ENCODE data around the gene TTC3.

TTC3 gene

GRCh38 chr21:37063433-37063832 is 9.6 kb upstream of the TTC3 start:
- no peak for DNase-seq

GRCh38 chr21:37064841-37065240 is 8.2 kb upstream of the TTC3 start:
- no peak for DNase-seq

GRCh38 chr21:37065561-37066177 is 7.4 kb upstream of the TTC3 start:
- no peak for DNase-seq

GRCh38 chr21:37071561-37072273 is 1.3 kb upstream of the TTC3 start:
- peak; percentile 88 for DNase-seq

- DNase-seq: peak; percentile 97
These were observed 623 bp upstream of the TTC3 start for GRCh38 chr21:37072274-37072987.

GRCh38 chr21:37073417-37074196 is 553 bp downstream of the TTC3 start:
- DNase-seq: peak; percentile 89

GRCh38 chr21:37074197-37074510 is 1.1 kb downstream of the TTC3 start:
- peak; percentile 82 for DNase-seq

- peak; percentile 64 for DNase-seq
These were observed 1.5 kb downstream of the TTC3 start for GRCh38 chr21:37074546-37074945.

GRCh38 chr21:37075214-37075770 is 2.2 kb downstream of the TTC3 start:
- peak; percentile 58 for DNase-seq

- no peak for DNase-seq
These were observed 3.2 kb downstream of the TTC3 start for GRCh38 chr21:37076087-37076850.

- no peak for DNase-seq
These were observed 4.3 kb downstream of the TTC3 start for GRCh38 chr21:37077403-37077802.

- peak; percentile 19 for DNase-seq
These were observed 6.3 kb downstream of the TTC3 start for GRCh38 chr21:37079211-37079824.

- no peak for DNase-seq
These were observed 9.3 kb downstream of the TTC3 start for GRCh38 chr21:37082375-37082774.

- peak; percentile 60 for DNase-seq
These were observed 9.9 kb downstream of the TTC3 start for GRCh38 chr21:37082856-37083528.

GRCh38 chr21:37085726-37086125 is 12.7 kb downstream of the TTC3 start:
- no peak for DNase-seq

GRCh38 chr21:37087188-37087587 is 14.1 kb downstream of the TTC3 start:
- DNase-seq: peak; percentile 59

- DNase-seq: no peak
These were observed 15.2 kb downstream of the TTC3 start for GRCh38 chr21:37088186-37088735.

GRCh38 chr21:37093977-37094376 is 20.9 kb downstream of the TTC3 start:
- DNase-seq: no peak

- no peak for DNase-seq
These were observed 22.8 kb downstream of the TTC3 start for GRCh38 chr21:37095821-37096220.

- no peak for DNase-seq
These were observed 25.7 kb downstream of the TTC3 start for GRCh38 chr21:37098751-37099150.

GRCh38 chr21:37100316-37100715 is 27.3 kb downstream of the TTC3 start:
- DNase-seq: no peak

All from NCI-H69 (cell line).